HG03521 (cell line): ENCODE results near the gene UTP4.
"Not testable (repeated sequence)": the region's sequence is repeated elsewhere in the genome, so short reads cannot be mapped to it uniquely, and the experiment has no call there.

ENCODE experiments used
- ATAC-seq: cut with Tn5 transposase; IDR thresholded peaks from one replicate; pipeline ENCODE4 v1.9.1; 2021; ENCODE audit warnings: mild to moderate bottlenecking, moderate library complexity; ENCODE audit not compliant: unreplicated experiment

Gene UTP4

GRCh38 chr16:69127966-69128510 is 4.4 kb upstream of the UTP4 start:
- ATAC-seq: no peak

- no peak for ATAC-seq
Observed at GRCh38 chr16:69130461-69130860, 2.0 kb upstream of the UTP4 start.

- no peak for ATAC-seq
Observed at GRCh38 chr16:69131167-69131838, 1.1 kb upstream of the UTP4 start.

- no peak for ATAC-seq
Observed at GRCh38 chr16:69131839-69132423, 518 bp upstream of the UTP4 start.

- no peak for ATAC-seq
Observed at GRCh38 chr16:69133373-69133954, 1.0 kb downstream of the UTP4 start.

- ATAC-seq: no peak
Observed at GRCh38 chr16:69138608-69139007, 6.2 kb downstream of the UTP4 start.

- ATAC-seq: not testable (repeated sequence)
Observed at GRCh38 chr16:69139464-69139863, 7.0 kb downstream of the UTP4 start.

- ATAC-seq: no peak
Observed at GRCh38 chr16:69141014-69141413, 8.6 kb downstream of the UTP4 start.

GRCh38 chr16:69141936-69142335 is 9.5 kb downstream of the UTP4 start:
- ATAC-seq: no peak

- no peak for ATAC-seq
Observed at GRCh38 chr16:69143116-69143515, 10.7 kb downstream of the UTP4 start.

GRCh38 chr16:69145658-69146057 is 13.2 kb downstream of the UTP4 start:
- ATAC-seq: no peak

GRCh38 chr16:69149621-69150020 is 17.2 kb downstream of the UTP4 start:
- ATAC-seq: not testable (repeated sequence)

- ATAC-seq: no peak
Observed at GRCh38 chr16:69150146-69150865, 17.9 kb downstream of the UTP4 start.

- ATAC-seq: no peak
Observed at GRCh38 chr16:69157196-69157595, 24.7 kb downstream of the UTP4 start.

- ATAC-seq: no peak
Observed at GRCh38 chr16:69160192-69160591, 27.7 kb downstream of the UTP4 start.

- ATAC-seq: no peak
Observed at GRCh38 chr16:69165584-69165983, 33.1 kb downstream of the UTP4 start.

- ATAC-seq: no peak
Observed at GRCh38 chr16:69166221-69166833, 33.9 kb downstream of the UTP4 start.

GRCh38 chr16:69166946-69167930 is 34.8 kb downstream of the UTP4 start:
- no peak for ATAC-seq

- ATAC-seq: no peak
Observed at GRCh38 chr16:69169051-69169450, 36.6 kb downstream of the UTP4 start.
